Neural cell (in vitro differentiated cells): Measurements from ENCODE around the gene NR5A2. TPM values are rescaled to one million over a fixed set of nuclear protein-coding genes. Genes with fewer than 3 reads are reported as not detected.

Experiments used
- H2AFZ ChIP-seq: fragments of 200-600, 300-800 bp; sonication (generic), shearing (Covaris generic); 2 replicates; pipeline ENCODE4 v1.6.0; 2014; ENCODE audit warnings: low read depth, mild to moderate bottlenecking, antibody characterized with exemption, low read length, moderate library complexity
- H3F3A ChIP-seq: fragments of 200-600 bp; shearing (Covaris generic); 2 replicates; pipeline ENCODE4 v1.6.1; 2016; ENCODE audit warnings: mild to moderate bottlenecking, moderate library complexity, mixed read lengths, antibody characterized with exemption, low read length; ENCODE audit not compliant: insufficient read depth, poor library complexity, severe bottlenecking
- H3K27ac ChIP-seq: fragments of 200-600, 300-800 bp; sonication (generic), shearing (Covaris generic); 2 replicates; pipeline ENCODE4 v1.5.1; 2014; ENCODE audit warnings: mild to moderate bottlenecking, low read length, moderate library complexity
- H3K27me3 ChIP-seq: fragments of 300-800, 200-600 bp; sonication (generic), shearing (Covaris generic); 2 replicates; pipeline ENCODE4 v1.6.0; 2014; ENCODE audit warnings: mild to moderate bottlenecking, low read depth, low read length, moderate library complexity; ENCODE audit not compliant: insufficient read depth
- H3K36me3 ChIP-seq: fragments of 300-800, 200-600 bp; sonication (generic), shearing (Covaris generic); 2 replicates; pipeline ENCODE4 v1.5.1; 2014; ENCODE audit warnings: mild to moderate bottlenecking, antibody characterized with exemption, low read length, moderate library complexity; ENCODE audit not compliant: insufficient read depth
- H3K4me2 ChIP-seq: fragments of 300-800, 200-600 bp; sonication (generic), shearing (Covaris generic); 2 replicates; pipeline ENCODE4 v1.6.0; 2014; ENCODE audit warnings: mild to moderate bottlenecking, low read length
- H3K4me3 ChIP-seq: fragments of 300-800, 200-600 bp; sonication (generic), shearing (Covaris generic); 2 replicates; pipeline ENCODE4 v1.5.1; 2014; ENCODE audit warnings: mild to moderate bottlenecking, low read length, moderate library complexity
- H3K79me2 ChIP-seq: fragments of 200-600 bp; shearing (Covaris generic); replicated peaks from 2 replicates; pipeline ENCODE4 v1.6.0; 2014; ENCODE audit warnings: mild to moderate bottlenecking, low read length, moderate library complexity; ENCODE audit not compliant: insufficient read depth
- H3K9ac ChIP-seq: fragments of 300-800, 200-600 bp; sonication (generic), shearing (Covaris generic); 2 replicates; pipeline ENCODE4 v1.6.1; 2016; ENCODE audit warnings: mild to moderate bottlenecking, low read length, mixed read lengths
- H3K9me2 ChIP-seq: fragments of 200-600 bp; shearing (Covaris generic); 2 replicates; pipeline ENCODE4 v1.6.1; 2016; ENCODE audit warnings: mild to moderate bottlenecking, low read length, mixed read lengths; ENCODE audit not compliant: insufficient read depth
- H3K9me3 ChIP-seq: fragments of 200-600, 300-800 bp; sonication (generic), shearing (Covaris generic); 2 replicates; pipeline ENCODE4 v1.6.1; 2016; ENCODE audit warnings: mild to moderate bottlenecking, mixed run types, low read length, moderate library complexity, mixed read lengths
- H4K20me1 ChIP-seq: fragments of 200-600 bp; shearing (Covaris generic); 2 replicates; pipeline ENCODE4 v1.6.1; 2016; ENCODE audit warnings: mild to moderate bottlenecking, mixed run types; ENCODE audit not compliant: insufficient read depth
- CTCF ChIP-seq: fragments of 450-650 bp; IDR thresholded peaks from 2 replicates; pipeline ENCODE4 v1.5.1; 2014; ENCODE audit warnings: antibody characterized with exemption, mild to moderate bottlenecking, moderate library complexity; ENCODE audit not compliant: poor library complexity, severe bottlenecking
- EP300 ChIP-seq: fragments of 450-650 bp; conservative IDR thresholded peaks from 2 replicates; pipeline ENCODE4 v1.6.1; 2014; ENCODE audit warnings: antibody characterized with exemption, mild to moderate bottlenecking, moderate library complexity; ENCODE audit not compliant: poor library complexity, severe bottlenecking
- EZH2 ChIP-seq: fragments of 200-600, 300-800 bp; shearing (Covaris generic), sonication (generic); IDR thresholded peaks from 2 replicates; pipeline ENCODE4 v1.6.1; 2014; ENCODE audit warnings: antibody characterized with exemption, low read length, borderline replicate concordance, mild to moderate bottlenecking; ENCODE audit not compliant: insufficient read depth, poor library complexity, severe bottlenecking
- MXI1 ChIP-seq: fragments of 450-650 bp; conservative IDR thresholded peaks from 2 replicates; pipeline ENCODE4 v1.6.1; 2014; ENCODE audit warnings: antibody characterized with exemption, mild to moderate bottlenecking; ENCODE audit not compliant: poor library complexity, severe bottlenecking
- POLR2AphosphoS5 ChIP-seq: IDR thresholded peaks from 2 replicates; pipeline ENCODE4 v1.6.1; 2012
- RAD21 ChIP-seq: fragments of 450-650 bp; conservative IDR thresholded peaks from 2 replicates; pipeline ENCODE4 v1.6.1; 2014; ENCODE audit warnings: antibody characterized with exemption, mild to moderate bottlenecking, moderate library complexity
- REST ChIP-seq: IDR thresholded peaks from 2 replicates; pipeline ENCODE4 v1.6.1; 2012; ENCODE audit warnings: borderline replicate concordance
- SMC3 ChIP-seq: fragments of 450-650 bp; conservative IDR thresholded peaks from 2 replicates; pipeline ENCODE4 v1.6.1; 2014; ENCODE audit warnings: antibody characterized with exemption, mild to moderate bottlenecking, moderate library complexity; ENCODE audit not compliant: poor library complexity
- TAF1 ChIP-seq: IDR thresholded peaks from 2 replicates; pipeline ENCODE4 v1.6.1; 2012; ENCODE audit warnings: low read depth
- polyA plus RNA-seq: library from polyadenylated mRNA; depleted of rRNA; stranded (reverse); fragments of >200 nt; gene quantifications from 2 replicates; pipeline ENCODE4 v1.2.3, GENCODE V29; 2014

The NR5A2 gene
- polyA plus RNA-seq, 1 donor from 2014 or later, result not detected

GRCh38 chr1:200037904-200038303 is 10.4 kb downstream of the NR5A2 start:
- peaks cover 99% of the 10 kb centered on the region for H3K27me3 ChIP-seq
- H3K4me2 ChIP-seq, result no peak overlapping the region

GRCh38 chr1:200038325-200038980 is 10.9 kb downstream of the NR5A2 start:
- Histone ChIP-seq H3K79me2 (no peaks in the 10 kb centered on the region), H3K4me3 (peak overlapping the region; percentile 67), H3K9me2 (no peaks in the 10 kb centered on the region), H3F3A (no peaks in the 10 kb centered on the region), H4K20me1 (no peaks in the 10 kb centered on the region), H3K4me2 (no peak overlapping the region), H3K9me3 (no peaks in the 10 kb centered on the region), H2AFZ (no peak overlapping the region), H3K27ac (no peak overlapping the region), H3K36me3 (no peaks in the 10 kb centered on the region), H3K9ac (no peak overlapping the region), H3K27me3 (peaks cover 99% of the 10 kb centered on the region)
- TF ChIP-seq MXI1, result no peak
- no peak for TF ChIP-seq EZH2
- no peak for TF ChIP-seq SMC3
- no peak for TF ChIP-seq EP300
- no peak for TF ChIP-seq TAF1
- no peak for TF ChIP-seq RAD21
- TF ChIP-seq POLR2AphosphoS5, result no peak
- TF ChIP-seq CTCF, result no peak

More at GRCh38 chr1:200037904-200038303, 10.4 kb downstream of the NR5A2 start:
- H3F3A ChIP-seq, result no peaks in the 10 kb centered on the region
- TF ChIP-seq REST (no peak), POLR2AphosphoS5 (no peak), TAF1 (no peak), EP300 (no peak), MXI1 (no peak), RAD21 (no peak), CTCF (no peak)
- H3K27ac ChIP-seq, result no peak overlapping the region
- H3K79me2 ChIP-seq, result no peaks in the 10 kb centered on the region
- H3K9ac ChIP-seq, result no peak overlapping the region
- no peak overlapping the region for H2AFZ ChIP-seq
- H4K20me1 ChIP-seq, result no peaks in the 10 kb centered on the region
- H3K9me3 ChIP-seq, result no peaks in the 10 kb centered on the region
- H3K36me3 ChIP-seq, result no peaks in the 10 kb centered on the region
- H3K9me2 ChIP-seq, result no peaks in the 10 kb centered on the region
- H3K4me3 ChIP-seq, result no peak overlapping the region
